NT2/D1 (cell line): ENCODE results near the gene LHFPL3.

Experiments used
- YY1 ChIP-seq: IDR thresholded peaks from 2 replicates; pipeline ENCODE4 v1.6.1; 2011; ENCODE audit not compliant: insufficient read length, insufficient read depth
- ZNF274 ChIP-seq: IDR thresholded peaks from 2 replicates; pipeline ENCODE4 v1.6.1; 2011; ENCODE audit warnings: mild to moderate bottlenecking, low read depth, low read length

GRCh38 chr7:104836976-104837375 lies 508.6 kb downstream of the LHFPL3 start:
- TF ChIP-seq ZNF274 (no peak), YY1 (no peak)
